ENCODE measurements around the gene EBF4.

EBF4 gene

DNA sequence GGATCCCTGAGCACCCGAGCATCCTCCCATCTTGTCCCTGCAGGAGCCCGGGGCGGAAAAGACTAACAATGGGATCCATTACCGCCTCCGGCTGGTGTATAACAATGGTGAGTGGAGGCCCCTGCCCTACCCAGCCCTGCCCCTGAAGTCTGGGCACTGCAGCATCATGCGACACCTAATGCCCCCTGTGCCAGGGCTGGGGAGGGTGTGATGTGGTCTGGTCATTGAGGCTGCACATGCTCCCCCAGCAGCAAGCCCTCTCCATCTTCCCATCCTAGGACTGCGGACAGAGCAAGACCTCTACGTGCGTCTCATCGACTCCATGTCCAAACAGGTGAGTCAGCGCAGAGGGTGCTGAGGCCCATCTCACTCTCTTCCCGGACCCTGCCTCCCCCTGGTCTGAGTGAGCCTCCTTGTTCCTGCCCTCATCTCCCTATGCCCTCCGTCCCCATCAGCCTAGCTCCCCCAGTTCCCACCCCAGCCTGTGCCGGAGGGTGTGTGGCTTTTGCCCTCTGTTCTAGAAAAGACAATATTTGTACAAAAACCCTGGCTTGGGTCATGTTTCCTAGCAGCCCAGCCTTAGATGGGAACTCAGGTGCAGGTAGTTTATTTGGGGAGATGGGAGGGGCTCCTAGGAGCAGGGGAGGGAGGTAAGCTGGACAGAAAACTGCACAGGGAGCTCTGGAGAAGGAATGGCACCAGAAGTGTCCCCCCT lies 13.5 kb downstream of the EBF4 start:
- TF ChIP-seq ZFX (IDR thresholded peaks at IDR 0.05; ENCODE audit: borderline replicate concordance) = no peak
- TF ChIP-seq, protein P1, sequence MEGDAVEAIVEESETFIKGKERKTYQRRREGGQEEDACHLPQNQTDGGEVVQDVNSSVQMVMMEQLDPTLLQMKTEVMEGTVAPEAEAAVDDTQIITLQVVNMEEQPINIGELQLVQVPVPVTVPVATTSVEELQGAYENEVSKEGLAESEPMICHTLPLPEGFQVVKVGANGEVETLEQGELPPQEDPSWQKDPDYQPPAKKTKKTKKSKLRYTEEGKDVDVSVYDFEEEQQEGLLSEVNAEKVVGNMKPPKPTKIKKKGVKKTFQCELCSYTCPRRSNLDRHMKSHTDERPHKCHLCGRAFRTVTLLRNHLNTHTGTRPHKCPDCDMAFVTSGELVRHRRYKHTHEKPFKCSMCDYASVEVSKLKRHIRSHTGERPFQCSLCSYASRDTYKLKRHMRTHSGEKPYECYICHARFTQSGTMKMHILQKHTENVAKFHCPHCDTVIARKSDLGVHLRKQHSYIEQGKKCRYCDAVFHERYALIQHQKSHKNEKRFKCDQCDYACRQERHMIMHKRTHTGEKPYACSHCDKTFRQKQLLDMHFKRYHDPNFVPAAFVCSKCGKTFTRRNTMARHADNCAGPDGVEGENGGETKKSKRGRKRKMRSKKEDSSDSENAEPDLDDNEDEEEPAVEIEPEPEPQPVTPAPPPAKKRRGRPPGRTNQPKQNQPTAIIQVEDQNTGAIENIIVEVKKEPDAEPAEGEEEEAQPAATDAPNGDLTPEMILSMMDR (IDR thresholded peaks at IDR 0.05) = no peak

DNA sequence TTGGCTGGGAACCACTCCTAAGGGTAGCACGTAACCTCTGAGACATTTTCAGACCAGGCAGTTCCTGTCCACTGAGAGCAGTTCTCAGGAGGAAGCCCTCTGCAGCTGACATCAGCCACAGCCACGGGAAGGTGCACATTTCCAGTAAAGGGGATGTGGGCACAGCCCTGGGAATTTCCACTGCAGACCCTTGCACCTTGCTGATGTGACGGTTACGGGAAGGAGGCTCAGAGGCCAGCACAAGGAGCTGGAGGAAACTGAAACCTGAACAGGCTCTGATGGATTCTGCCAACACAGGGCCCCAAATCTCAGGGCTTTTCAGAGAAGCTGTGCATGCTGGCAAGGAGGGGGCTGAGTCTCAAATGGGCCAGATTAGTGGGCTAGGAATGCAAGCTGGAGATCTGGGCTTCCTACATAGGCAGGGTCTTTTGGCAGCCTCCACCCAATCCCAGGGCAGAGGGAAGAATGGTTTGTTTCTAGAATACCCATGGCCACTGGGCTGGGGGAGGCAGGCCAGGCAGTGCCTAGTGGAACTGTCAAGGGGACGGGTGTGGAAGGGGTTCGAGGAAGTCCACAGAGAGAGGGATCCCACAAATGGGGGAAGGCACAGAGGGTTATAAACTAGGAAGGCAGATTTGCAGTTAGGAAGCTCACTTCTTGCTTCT lies 14.2 kb downstream of the EBF4 start:
- TF ChIP-seq, protein P1 (IDR thresholded peaks at IDR 0.05) = no peak
- TF ChIP-seq ZFX (IDR thresholded peaks at IDR 0.05; ENCODE audit: borderline replicate concordance) = no peak
- H3K27ac ChIP-seq = no peak overlapping the region

More for the DNA sequence above, 13.5 kb downstream of the EBF4 start:
- no peak overlapping the region for H3K27ac ChIP-seq

DNA sequence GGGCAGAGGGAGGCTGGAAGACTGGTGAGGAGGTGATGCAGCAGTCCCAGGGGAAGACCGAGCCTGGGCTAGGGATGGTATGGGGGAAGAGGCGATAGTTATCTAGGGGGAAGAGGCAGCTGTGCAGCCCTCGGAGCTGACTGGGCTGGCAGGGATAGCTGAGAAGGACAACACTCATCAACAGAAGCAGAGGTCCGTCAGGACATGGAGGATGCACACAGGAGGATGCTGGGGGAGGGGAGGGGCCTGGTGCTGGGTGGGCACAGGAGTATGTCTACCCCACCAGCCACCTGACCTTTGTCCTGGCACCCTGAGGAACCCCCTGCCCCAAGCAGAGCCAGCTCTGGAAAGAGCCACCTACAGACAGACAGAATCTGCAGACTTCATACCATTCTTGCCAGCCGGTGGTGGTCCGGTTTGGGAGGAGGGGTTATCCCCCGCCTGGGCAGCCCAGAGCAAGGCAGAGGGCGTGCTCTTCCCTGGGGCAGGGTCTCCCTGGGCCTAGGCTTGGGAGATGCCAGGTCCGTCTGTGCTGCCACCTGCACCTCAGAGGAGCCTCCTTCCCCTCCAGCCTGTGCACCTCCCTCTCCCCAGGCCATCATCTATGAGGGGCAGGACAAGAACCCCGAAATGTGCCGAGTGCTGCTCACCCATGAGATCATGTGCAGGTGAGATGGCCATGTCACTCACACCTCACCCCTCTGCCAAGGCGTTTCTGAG lies 14.9 kb downstream of the EBF4 start:
- H3K27ac ChIP-seq = no peak overlapping the region
- TF ChIP-seq, protein P1 (IDR thresholded peaks at IDR 0.05) = no peak
- TF ChIP-seq ZFX (IDR thresholded peaks at IDR 0.05; ENCODE audit: borderline replicate concordance) = no peak

DNA sequence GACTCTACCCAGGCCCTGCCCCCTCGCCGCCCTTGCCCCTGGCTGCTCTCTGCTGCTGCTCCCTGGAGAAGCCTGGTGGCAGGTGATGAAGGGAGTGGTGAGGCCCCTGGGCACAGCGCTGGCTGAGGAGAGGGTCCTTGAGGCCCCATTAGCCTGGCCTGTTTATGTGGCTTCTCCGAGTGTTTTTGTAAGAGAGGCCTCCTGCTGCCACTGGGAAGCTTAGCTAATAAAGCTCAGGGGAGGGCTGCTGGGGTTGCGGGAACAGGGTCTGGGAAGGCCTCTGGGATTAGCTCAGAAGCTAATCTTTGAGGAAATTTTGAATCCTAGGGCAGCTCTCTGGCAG lies 15.5 kb downstream of the EBF4 start:
- TF ChIP-seq, protein P1 (IDR thresholded peaks at IDR 0.05) = no peak
- no peak for TF ChIP-seq ZFX (IDR thresholded peaks at IDR 0.05; ENCODE audit: borderline replicate concordance)
- H3K27ac ChIP-seq = no peak overlapping the region

DNA sequence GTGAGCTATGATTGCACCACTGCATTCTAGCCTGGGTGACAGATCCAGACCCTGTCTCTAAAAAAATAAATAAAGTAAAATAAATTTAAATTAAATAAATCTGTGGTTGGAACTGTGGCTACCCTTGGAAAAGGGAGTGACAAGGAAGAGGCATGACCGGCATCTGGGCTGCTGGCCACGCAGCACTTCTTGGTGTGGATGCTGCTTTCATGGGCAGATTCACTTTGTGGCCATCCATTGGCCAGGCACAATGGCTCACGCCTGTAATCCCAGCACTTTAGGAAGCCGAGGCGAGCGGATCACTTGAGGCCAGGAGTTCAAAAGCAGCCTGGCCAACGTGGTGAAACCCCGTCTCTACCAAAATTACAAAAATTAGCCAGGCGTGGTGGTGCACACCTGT lies 16.1 kb downstream of the EBF4 start:
- no peak overlapping the region for H3K27ac ChIP-seq
- TF ChIP-seq, protein P1 (IDR thresholded peaks at IDR 0.05) = no peak
- no peak for TF ChIP-seq ZFX (IDR thresholded peaks at IDR 0.05; ENCODE audit: borderline replicate concordance)

DNA sequence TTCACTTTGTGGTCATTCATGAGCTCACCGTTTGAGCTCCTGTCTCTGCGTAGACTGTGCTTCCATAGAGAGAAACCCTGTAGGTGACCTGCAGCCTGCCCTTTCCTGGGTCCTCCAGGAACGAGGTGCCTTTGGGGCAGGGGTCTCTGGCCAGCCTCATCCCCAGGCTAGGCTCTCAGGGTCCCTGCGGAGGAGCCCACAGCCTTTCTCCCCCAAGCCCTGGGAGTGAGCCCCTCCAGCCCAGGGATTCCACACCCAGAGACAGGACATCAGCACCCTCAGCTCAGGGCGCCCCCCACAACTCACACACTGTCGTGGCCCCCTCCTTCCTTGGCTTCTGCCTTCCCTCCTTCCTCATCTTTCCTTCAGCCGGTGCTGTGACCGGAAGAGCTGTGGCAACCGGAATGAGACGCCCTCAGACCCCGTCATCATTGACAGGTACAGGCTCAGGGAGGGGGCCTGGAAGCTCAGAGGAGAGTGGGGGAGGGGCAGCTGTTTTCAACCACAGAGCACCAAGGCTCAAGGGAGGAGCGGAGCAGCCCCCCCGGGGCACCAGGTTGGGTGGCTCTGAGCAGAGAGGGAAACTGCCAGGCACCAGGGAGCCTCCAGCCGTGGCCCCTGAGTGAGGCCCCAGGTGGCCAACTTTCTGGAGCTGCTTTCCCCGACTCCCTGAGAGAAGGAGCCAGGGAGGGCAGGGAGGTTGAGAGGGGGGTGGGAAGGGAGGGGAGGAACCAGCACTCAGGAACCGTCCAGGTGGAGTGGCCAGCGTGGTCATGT lies 16.8 kb downstream of the EBF4 start:
- no peak for TF ChIP-seq ZFX (IDR thresholded peaks at IDR 0.05; ENCODE audit: borderline replicate concordance)
- TF ChIP-seq, protein P1 (IDR thresholded peaks at IDR 0.05) = no peak
- no peak overlapping the region for H3K27ac ChIP-seq
